ENCODE measurements around the gene IDS.

DNA sequence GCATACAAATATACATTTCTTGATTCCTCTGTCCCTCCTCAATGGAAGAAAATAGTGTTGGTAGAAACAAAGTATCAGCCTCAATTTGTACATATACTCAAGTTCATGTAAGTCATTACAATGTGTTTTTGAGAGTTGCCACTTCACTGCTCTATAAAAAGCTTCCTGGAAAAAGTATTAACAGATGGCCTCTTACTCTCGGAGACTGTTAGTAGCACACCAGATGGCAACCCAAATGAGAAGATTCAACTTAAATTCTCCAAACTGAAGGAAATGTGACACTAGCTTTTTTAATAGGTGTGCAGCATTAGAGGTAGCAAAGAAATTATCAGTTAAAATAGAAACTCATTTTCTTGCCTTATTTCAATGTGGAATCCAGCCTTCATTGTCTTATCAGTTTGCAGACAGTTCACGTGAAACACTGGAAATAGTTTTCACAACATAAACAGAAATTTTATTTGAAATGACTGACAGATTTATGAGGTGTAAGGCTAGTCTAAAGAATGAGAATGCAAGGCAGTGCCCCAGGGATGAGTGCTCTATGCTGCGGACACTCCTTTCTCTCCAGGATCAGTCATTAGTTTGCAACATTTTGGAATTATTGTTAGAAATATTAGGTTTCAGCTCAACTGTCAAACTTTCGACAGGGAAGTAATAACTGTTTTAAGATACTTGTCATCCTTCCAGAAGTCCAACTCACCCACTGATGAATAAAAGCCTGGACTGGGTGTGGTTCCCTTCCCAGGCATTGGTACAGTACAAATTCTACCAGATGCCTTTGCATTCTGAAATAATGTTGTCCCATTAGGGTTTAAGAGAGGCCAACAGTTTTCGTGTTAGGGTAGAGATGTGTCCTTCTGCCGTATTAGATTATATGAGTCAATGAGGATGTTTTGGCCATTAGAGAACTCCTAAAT, 50.9 kb downstream of the IDS start:
- TF ChIP-seq ZNF138 (CRISPR knock-in tag; conservative IDR thresholded peaks at IDR 0.05), result no peak
- no peak for TF ChIP-seq ZNF423 (CRISPR knock-in tag; IDR thresholded peaks at IDR 0.05)
- no peak for TF ChIP-seq HMGXB4 (CRISPR knock-in tag; IDR thresholded peaks at IDR 0.05)
- TF ChIP-seq, protein P1, sequence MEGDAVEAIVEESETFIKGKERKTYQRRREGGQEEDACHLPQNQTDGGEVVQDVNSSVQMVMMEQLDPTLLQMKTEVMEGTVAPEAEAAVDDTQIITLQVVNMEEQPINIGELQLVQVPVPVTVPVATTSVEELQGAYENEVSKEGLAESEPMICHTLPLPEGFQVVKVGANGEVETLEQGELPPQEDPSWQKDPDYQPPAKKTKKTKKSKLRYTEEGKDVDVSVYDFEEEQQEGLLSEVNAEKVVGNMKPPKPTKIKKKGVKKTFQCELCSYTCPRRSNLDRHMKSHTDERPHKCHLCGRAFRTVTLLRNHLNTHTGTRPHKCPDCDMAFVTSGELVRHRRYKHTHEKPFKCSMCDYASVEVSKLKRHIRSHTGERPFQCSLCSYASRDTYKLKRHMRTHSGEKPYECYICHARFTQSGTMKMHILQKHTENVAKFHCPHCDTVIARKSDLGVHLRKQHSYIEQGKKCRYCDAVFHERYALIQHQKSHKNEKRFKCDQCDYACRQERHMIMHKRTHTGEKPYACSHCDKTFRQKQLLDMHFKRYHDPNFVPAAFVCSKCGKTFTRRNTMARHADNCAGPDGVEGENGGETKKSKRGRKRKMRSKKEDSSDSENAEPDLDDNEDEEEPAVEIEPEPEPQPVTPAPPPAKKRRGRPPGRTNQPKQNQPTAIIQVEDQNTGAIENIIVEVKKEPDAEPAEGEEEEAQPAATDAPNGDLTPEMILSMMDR (IDR thresholded peaks at IDR 0.05), result no peak
- TF ChIP-seq, protein P2, sequence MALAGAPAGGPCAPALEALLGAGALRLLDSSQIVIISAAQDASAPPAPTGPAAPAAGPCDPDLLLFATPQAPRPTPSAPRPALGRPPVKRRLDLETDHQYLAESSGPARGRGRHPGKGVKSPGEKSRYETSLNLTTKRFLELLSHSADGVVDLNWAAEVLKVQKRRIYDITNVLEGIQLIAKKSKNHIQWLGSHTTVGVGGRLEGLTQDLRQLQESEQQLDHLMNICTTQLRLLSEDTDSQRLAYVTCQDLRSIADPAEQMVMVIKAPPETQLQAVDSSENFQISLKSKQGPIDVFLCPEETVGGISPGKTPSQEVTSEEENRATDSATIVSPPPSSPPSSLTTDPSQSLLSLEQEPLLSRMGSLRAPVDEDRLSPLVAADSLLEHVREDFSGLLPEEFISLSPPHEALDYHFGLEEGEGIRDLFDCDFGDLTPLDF (CRISPR knock-in tag; IDR thresholded peaks at IDR 0.05), result no peak
- TF ChIP-seq, protein P3, sequence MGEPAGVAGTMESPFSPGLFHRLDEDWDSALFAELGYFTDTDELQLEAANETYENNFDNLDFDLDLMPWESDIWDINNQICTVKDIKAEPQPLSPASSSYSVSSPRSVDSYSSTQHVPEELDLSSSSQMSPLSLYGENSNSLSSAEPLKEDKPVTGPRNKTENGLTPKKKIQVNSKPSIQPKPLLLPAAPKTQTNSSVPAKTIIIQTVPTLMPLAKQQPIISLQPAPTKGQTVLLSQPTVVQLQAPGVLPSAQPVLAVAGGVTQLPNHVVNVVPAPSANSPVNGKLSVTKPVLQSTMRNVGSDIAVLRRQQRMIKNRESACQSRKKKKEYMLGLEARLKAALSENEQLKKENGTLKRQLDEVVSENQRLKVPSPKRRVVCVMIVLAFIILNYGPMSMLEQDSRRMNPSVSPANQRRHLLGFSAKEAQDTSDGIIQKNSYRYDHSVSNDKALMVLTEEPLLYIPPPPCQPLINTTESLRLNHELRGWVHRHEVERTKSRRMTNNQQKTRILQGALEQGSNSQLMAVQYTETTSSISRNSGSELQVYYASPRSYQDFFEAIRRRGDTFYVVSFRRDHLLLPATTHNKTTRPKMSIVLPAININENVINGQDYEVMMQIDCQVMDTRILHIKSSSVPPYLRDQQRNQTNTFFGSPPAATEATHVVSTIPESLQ (CRISPR knock-in tag; IDR thresholded peaks at IDR 0.05), result no peak
- TF ChIP-seq SMAD3 (CRISPR knock-in tag; IDR thresholded peaks at IDR 0.05; ENCODE audit: borderline replicate concordance), result no peak
- no peak for TF ChIP-seq TP53 (CRISPR knock-in tag; IDR thresholded peaks at IDR 0.05)
- TF ChIP-seq CREB1 (CRISPR knock-in tag; IDR thresholded peaks at IDR 0.05), result no peak
- TF ChIP-seq FOXK1 (CRISPR knock-in tag; IDR thresholded peaks at IDR 0.05), result no peak
- no peak for TF ChIP-seq ELF4 (CRISPR knock-in tag; IDR thresholded peaks at IDR 0.05; ENCODE audit: low read depth)
